Measurements from ENCODE around the gene ADH5. TPM values are rescaled to one million over a fixed set of nuclear protein-coding genes. Genes with fewer than 3 reads are reported as not detected.

The ADH5 gene
- total RNA-seq, 4 donors from 2014 or later = 254 to 466 (median 421) TPM

DNA sequence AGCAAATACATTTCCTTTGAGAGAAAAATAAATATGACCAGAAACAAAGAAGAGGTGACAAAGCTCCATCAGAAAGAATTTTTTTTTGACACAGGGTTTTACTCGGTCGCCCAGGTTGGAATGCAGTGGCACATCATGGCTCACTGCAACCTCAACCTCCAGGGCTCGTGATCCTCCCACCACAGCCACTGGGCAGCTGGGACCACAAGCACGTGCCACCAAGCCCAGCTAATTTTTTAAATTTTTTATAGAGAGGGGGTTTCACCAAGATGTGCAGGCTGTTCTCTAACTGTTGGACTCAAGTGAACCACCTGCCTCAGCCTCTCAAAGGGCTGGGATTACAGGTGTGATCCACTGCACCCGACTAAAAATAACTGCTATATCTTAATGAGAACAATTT lies 10.3 kb downstream of the ADH5 start:
- H3K4me1 ChIP-seq = peaks cover 11 to 50% (median 38%) of the 10 kb centered on the region in 4 donors
- peaks cover 66 to 100% (median 89%) of the 10 kb centered on the region in 4 donors for H3K36me3 ChIP-seq
- WGBS = 87% methylated on average over 5 of the region's 5 CpGs
- DNase-seq (ENCODE audit: extremely low spot score) = no peak
- H3K9me3 ChIP-seq = no peaks in the 10 kb centered on the region
- H3K4me3 ChIP-seq = no peak overlapping the region
- H3K27ac ChIP-seq (replicated peaks in 1 of 4) = no peak overlapping the region
- TF ChIP-seq, protein P1, sequence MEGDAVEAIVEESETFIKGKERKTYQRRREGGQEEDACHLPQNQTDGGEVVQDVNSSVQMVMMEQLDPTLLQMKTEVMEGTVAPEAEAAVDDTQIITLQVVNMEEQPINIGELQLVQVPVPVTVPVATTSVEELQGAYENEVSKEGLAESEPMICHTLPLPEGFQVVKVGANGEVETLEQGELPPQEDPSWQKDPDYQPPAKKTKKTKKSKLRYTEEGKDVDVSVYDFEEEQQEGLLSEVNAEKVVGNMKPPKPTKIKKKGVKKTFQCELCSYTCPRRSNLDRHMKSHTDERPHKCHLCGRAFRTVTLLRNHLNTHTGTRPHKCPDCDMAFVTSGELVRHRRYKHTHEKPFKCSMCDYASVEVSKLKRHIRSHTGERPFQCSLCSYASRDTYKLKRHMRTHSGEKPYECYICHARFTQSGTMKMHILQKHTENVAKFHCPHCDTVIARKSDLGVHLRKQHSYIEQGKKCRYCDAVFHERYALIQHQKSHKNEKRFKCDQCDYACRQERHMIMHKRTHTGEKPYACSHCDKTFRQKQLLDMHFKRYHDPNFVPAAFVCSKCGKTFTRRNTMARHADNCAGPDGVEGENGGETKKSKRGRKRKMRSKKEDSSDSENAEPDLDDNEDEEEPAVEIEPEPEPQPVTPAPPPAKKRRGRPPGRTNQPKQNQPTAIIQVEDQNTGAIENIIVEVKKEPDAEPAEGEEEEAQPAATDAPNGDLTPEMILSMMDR (IDR thresholded peaks at IDR 0.05) = no peak
- TF ChIP-seq POLR2AphosphoS5 (IDR thresholded peaks at IDR 0.05) (no peak), POLR2A (IDR thresholded peaks at IDR 0.05; ENCODE audit: low read depth) (no peak), EP300 (IDR thresholded peaks at IDR 0.05) (no peak)
- intact Hi-C loops (cut with DNase I) = no loop called here
- no peaks in the 10 kb centered on the region for H3K27me3 ChIP-seq

DNA sequence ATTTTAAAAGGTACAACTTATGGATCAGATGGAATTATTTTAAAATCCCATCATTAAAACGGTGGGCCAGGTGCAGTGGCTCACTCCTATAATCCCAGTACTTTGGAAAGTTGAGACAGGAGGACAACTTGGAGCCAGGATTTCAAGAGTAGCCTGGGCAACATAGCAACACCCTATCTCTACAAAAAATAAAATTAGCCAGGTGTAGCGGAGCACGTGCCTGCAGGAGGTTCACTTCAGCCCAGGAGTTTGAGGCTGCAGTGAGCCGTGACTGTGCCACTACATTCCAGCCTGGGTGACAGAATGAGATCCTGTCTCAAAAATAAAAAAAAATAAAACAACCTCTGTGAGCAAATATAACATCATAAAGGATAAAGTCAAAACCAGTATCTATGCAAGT lies 11.4 kb downstream of the ADH5 start:
- H3K36me3 ChIP-seq = peaks cover 77 to 100% (median 91%) of the 10 kb centered on the region in 4 donors
- no peak for TF ChIP-seq POLR2AphosphoS5 (IDR thresholded peaks at IDR 0.05)
- TF ChIP-seq, protein P1 (IDR thresholded peaks at IDR 0.05) = no peak
- no peak for TF ChIP-seq POLR2A (IDR thresholded peaks at IDR 0.05; ENCODE audit: low read depth)
- no peak for TF ChIP-seq EP300 (IDR thresholded peaks at IDR 0.05)
- H3K4me3 ChIP-seq = no peak overlapping the region
- no peaks in the 10 kb centered on the region for H3K9me3 ChIP-seq
- H3K27ac ChIP-seq (replicated peaks in 1 of 4) = no peak overlapping the region
- WGBS = 81% methylated on average over 4 of the region's 4 CpGs
- peaks cover 4 to 44% (median 28%) of the 10 kb centered on the region in 4 donors for H3K4me1 ChIP-seq
- intact Hi-C loops (cut with DNase I) = no loop called here
- H3K27me3 ChIP-seq = no peaks in the 10 kb centered on the region
- DNase-seq (ENCODE audit: extremely low spot score) = no peak

DNA sequence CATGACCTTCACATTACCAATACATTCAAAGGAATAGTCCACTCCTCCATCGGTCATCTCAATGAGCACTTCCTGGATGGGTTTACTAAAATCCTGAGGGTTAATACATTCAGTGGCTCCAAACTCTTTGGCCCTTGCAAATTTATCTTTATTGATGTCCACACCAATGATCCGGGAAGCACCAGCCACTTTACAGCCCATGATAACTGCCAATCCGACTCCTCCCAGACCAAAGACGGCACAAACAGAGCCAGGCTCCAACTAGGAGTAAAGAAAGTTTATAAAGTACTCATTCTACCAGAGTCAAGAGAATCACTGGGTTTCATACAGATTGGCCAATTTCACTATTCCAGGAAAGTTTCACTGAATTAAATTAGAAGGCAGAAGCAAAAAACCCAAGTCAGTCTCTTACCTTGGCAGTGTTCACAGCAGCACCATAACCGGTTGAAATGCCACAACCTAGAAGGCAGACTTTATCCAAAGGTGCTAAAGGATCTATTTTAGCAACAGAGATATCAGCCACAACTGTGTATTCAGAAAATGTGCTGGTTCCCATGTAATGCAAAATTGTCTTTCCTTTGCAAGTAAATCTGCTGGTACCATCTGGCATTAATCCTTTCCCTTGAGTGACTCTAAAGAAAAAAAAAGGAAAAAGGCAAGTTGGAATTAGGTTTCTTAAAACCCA lies 12.2 kb downstream of the ADH5 start:
- WGBS = 96% methylated on average over 5 of the region's 5 CpGs
- no peak for TF ChIP-seq POLR2AphosphoS5 (IDR thresholded peaks at IDR 0.05)
- no peak for TF ChIP-seq POLR2A (IDR thresholded peaks at IDR 0.05; ENCODE audit: low read depth)
- no peak for TF ChIP-seq EP300 (IDR thresholded peaks at IDR 0.05)
- TF ChIP-seq, protein P1 (IDR thresholded peaks at IDR 0.05) = no peak

DNA sequence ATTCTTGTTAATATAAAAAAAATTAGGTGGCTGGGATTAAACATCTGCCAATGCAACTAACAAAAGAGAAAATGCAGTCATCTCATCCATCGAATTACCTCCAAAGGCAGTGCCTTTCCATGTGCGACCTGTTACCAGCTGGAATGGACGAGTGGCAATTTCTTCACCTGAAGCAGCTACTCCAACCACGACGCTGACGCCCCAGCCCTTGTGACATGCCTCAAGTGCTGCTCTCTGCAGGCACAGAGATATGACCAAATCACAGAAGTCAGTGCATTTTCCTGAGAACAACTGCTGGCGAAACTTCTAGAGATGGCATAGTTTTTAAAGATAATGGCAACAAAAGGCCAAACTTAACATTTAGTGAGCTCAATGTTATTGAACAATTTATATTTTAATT lies 13.8 kb downstream of the ADH5 start:
- H3K4me1 ChIP-seq = peaks cover 4 to 35% (median 25%) of the 10 kb centered on the region in 4 donors
- H3K27ac ChIP-seq (replicated peaks in 1 of 4) = no peak overlapping the region
- intact Hi-C loops (cut with DNase I) = no loop called here
- TF ChIP-seq, protein P1 (IDR thresholded peaks at IDR 0.05) = no peak
- peak in 1 of 2 donors; percentile 22 for TF ChIP-seq POLR2AphosphoS5 (IDR thresholded peaks at IDR 0.05)
- H3K36me3 ChIP-seq = peaks cover 59 to 96% (median 81%) of the 10 kb centered on the region in 4 donors
- H3K9me3 ChIP-seq = no peaks in the 10 kb centered on the region
- 97% methylated on average over 7 of the region's 7 CpGs for WGBS
- no peak overlapping the region for H3K4me3 ChIP-seq
- DNase-seq (ENCODE audit: extremely low spot score) = no peak
- H3K27me3 ChIP-seq = no peaks in the 10 kb centered on the region

More for the DNA sequence above, 12.2 kb downstream of the ADH5 start:
- intact Hi-C loops (cut with DNase I) = no loop called here
- Histone ChIP-seq H3K36me3 (peaks cover 76 to 100% (median 90%) of the 10 kb centered on the region in 4 donors), H3K27me3 (no peaks in the 10 kb centered on the region), H3K4me3 (no peak overlapping the region), H3K4me1 (peaks cover 4 to 44% (median 30%) of the 10 kb centered on the region in 4 donors), H3K9me3 (no peaks in the 10 kb centered on the region), H3K27ac (replicated peaks in 1 of 4) (no peak overlapping the region)
- no peak for DNase-seq (ENCODE audit: extremely low spot score)

Measured in esophagus muscularis mucosa (tissue), 4 donors.